GM12874 (cell line): ENCODE results near the gene CTNNA1.

Source experiments
- TF ChIP-seq, protein P1 (sequence below): IDR thresholded peaks from 2 replicates; pipeline ENCODE4 v1.5.1; 2011; ENCODE audit warnings: low read depth, mild to moderate bottlenecking, control low read depth, low read length, moderate library complexity; ENCODE audit not compliant: insufficient read depth

CTNNA1 gene

DNA sequence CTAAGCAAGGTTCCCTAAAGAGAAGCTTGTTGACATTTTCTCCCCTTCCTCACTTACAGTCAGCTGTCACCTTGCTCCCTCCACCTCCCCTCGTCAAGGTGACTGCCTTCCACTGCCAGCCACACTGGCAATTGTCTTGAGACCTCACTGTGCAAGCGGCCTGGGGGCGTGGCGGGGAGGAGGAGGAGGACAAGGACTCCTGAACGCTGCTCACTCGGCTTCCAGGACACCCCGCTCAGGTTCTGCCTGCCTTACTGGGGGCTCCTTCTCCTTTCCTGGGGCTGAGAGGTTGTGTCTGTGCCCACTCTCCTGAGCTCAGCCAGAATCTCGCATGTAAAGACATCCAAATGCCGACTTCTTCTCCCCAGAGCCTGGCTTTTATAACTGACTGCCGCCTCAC, 182.2 kb downstream of the CTNNA1 start:
- TF ChIP-seq, protein P1, sequence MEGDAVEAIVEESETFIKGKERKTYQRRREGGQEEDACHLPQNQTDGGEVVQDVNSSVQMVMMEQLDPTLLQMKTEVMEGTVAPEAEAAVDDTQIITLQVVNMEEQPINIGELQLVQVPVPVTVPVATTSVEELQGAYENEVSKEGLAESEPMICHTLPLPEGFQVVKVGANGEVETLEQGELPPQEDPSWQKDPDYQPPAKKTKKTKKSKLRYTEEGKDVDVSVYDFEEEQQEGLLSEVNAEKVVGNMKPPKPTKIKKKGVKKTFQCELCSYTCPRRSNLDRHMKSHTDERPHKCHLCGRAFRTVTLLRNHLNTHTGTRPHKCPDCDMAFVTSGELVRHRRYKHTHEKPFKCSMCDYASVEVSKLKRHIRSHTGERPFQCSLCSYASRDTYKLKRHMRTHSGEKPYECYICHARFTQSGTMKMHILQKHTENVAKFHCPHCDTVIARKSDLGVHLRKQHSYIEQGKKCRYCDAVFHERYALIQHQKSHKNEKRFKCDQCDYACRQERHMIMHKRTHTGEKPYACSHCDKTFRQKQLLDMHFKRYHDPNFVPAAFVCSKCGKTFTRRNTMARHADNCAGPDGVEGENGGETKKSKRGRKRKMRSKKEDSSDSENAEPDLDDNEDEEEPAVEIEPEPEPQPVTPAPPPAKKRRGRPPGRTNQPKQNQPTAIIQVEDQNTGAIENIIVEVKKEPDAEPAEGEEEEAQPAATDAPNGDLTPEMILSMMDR, result no peak

DNA sequence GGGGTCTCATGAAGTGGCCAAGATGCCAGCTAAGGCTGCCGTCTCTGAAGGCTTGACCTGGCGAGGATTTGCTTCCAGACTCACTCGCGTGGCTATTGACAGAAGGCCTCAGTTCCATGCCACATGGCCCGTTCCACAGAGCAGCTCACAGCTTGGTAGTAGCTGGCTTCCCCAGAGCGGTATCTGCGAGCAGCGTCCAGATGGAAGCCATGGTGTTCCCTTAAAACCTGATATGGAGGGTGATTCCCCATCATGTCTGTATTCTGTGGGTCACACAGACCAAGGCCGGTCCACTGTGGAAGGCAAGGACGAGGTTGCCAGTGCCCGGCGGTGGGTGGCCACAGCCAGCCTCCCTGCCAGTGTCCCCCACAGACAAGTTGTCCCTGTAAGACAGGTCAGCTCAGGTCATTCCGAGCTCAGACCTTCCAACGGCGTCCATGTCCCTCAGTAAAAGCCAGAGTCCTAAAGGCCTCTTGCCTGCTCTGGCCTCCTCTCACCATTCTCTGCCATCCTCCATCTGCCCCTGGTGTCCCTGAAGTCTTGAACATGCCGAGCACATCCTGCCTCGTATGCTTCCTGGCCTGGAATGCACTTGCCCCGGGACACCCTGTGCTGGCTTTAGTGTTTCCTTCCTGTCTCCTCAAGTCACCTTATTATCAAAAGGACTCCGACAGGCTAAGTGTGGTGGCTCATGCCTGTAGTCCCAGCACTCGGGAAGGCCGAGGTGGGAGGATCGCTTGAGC, 183.2 kb downstream of the CTNNA1 start:
- TF ChIP-seq, protein P1, result no peak

DNA sequence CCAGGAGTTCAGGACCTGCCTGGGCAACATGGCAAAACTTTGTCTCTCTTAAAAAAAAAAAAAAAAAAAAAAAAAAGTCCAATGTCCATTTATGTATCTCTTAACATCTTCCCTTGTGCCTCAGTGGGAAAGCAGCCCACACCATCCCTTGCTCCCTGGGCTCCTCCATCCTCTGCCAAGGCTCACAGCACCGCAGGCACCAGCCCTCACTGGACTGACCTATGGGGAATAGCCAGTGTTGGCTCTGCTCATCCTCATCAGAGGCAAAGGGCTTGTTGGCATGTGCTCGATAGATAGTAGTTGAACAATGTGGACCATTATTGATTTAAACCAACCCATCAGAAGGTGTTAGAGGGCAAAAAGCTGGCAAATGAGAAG, 183.7 kb downstream of the CTNNA1 start:
- TF ChIP-seq, protein P1, result no peak

DNA sequence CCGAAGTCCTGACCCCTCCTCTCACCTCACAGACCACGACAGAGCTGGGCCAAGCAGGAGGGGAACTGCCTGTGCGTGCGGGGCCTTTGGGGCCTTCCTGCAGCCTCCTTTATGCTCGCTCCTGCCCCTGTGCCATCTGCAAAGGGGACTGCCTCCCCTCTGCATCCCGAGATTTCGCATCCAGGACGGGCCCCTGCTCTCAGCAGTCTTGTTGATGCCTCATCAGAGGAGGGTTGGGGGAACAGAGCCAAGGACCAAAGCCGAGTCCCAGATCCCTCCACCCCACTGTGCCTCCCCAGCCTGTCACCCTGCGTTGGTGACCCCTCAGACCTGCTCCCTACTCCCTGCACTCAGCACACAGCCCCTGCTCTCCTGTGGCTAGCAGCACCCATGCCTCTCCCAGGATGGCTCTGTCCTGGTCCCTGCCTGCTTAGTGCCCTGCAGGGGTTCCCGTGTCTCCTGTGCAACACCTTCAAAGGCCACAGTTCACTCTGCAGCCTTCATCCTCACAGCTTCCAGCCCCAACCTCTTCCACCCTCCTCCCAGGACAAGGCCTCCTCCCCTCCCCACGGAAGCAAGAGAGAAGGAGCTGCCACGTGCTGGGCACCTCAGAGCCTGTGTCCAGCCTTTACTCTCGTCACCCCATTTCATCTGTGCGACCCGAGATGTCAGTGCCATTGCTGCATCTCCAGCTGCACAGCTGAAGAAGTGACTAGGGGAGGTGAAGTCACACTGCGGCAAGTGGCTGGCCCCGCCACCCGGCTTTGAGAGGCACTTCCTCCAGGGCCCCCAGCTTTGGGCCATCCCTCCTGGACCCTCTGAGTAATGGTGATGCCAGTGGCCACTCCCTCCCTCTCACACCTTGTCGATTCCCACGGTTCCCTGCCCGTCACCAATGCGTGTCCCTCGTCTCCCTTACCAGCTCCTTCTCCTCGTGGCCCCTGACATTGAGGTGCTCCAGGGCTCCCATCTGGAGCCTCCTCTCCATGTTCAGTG, 184.5 kb downstream of the CTNNA1 start:
- TF ChIP-seq, protein P1, result no peak

DNA sequence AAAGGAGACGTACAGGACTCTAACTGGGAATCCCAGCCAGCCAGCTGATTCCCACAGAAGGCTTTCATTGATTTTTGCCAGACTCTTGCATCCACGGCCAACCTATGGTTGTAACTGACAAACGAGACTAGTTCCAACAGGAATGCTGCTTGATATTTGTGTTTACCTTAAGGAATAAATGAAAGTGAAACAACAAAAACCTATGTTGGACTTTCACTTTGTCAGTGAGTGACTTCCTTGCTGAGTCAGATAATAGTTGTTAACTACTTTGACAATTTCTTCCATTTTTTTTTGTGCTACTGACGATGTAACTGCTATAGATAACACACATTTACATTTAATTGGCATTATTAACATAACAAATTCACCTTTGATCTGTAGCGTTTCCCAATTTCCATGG, 185.3 kb downstream of the CTNNA1 start:
- TF ChIP-seq, protein P1, result no peak

DNA sequence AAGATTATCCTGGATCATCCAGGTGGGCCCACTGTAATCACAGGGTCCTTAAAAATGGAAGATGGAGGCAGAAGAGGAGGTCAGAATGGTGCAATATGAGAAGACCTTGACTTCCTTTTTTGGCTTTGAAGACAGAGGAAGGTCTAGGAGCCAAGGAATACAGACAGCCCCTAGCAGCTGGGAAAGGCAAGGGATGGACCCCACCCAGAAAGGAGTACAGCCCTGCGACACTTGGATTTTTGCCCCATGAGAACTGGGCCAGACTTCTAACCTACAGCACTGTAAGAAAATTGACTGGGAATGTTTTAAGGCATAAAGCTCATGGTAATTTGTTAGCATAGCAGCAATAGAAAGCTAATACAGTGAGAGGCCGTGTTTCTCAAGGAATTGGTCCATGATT, 188.8 kb downstream of the CTNNA1 start:
- TF ChIP-seq, protein P1, result no peak

DNA sequence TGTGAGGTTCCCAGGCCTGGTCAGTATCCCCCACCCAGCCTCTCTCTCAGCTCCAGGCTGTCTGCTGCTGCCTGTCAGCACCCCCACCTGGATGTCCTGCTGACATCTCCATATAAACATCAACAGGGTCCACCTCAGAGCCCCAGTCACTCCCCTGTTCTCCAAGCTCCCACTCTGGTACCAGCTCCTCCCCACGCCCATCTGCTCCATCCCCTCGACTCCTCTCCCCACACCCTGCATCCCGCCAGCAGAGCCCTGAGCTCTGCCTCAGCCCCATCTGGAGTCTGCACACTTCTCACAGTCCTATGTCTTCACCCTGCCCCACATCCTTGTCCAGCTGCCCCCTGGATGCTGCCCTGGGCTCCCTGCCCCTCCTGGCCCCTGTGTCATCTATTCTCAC, 189.6 kb downstream of the CTNNA1 start:
- TF ChIP-seq, protein P1, result no peak
